ENCODE results near the gene DCDC1. TPM values are rescaled to one million over a fixed set of nuclear protein-coding genes. Genes with fewer than 3 reads are reported as not detected.

The DCDC1 gene
- total RNA-seq, 1 experiment from 2014 or later: 0.58 TPM

- intact Hi-C loops (cut with micrococcal nuclease; ENCODE audit: unreplicated experiment): loop anchor here (2.0 to 10.0 kb wide), 7 partner anchors 330 to 1570 kb away; partner anchors contain the start of gene MPPED2
- CTCF ChIA-PET: interaction anchor here (0.6 to 1.2 kb wide), 9 partner anchors 46 to 1485 kb away, joined by 3 to 6 read pairs (median 3); no protein-coding TSS in a partner anchor
- no TSS peak for BruUV-seq (replicated peaks)
- TF ChIP-seq, protein P1, sequence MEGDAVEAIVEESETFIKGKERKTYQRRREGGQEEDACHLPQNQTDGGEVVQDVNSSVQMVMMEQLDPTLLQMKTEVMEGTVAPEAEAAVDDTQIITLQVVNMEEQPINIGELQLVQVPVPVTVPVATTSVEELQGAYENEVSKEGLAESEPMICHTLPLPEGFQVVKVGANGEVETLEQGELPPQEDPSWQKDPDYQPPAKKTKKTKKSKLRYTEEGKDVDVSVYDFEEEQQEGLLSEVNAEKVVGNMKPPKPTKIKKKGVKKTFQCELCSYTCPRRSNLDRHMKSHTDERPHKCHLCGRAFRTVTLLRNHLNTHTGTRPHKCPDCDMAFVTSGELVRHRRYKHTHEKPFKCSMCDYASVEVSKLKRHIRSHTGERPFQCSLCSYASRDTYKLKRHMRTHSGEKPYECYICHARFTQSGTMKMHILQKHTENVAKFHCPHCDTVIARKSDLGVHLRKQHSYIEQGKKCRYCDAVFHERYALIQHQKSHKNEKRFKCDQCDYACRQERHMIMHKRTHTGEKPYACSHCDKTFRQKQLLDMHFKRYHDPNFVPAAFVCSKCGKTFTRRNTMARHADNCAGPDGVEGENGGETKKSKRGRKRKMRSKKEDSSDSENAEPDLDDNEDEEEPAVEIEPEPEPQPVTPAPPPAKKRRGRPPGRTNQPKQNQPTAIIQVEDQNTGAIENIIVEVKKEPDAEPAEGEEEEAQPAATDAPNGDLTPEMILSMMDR (conservative IDR thresholded peaks at IDR 0.05; ENCODE audit: low read depth, low read length): no peak
- TF ChIP-seq EZH2 (IDR thresholded peaks at IDR 0.05; ENCODE audit: borderline replicate concordance, low read depth, low read length, poor library complexity, severe bottlenecking): no peak
- no peak for DNase-seq (ENCODE audit: low spot score)
- no peaks in the 10 kb centered on the region for H3K36me3 ChIP-seq (ENCODE audit: insufficient read depth, low read length, poor library complexity, severe bottlenecking)
- H3K4me1 ChIP-seq (ENCODE audit: insufficient read depth, low read length, poor library complexity, severe bottlenecking): no peaks in the 10 kb centered on the region
- H3K27me3 ChIP-seq (replicated peaks; ENCODE audit: insufficient read depth, low read depth, low read length, poor library complexity): peaks cover 28% of the 10 kb centered on the region
- POLR2A ChIA-PET (ENCODE audit: low non-redundant PET): no interaction called here
- H3K27ac ChIP-seq (ENCODE audit: low read depth, low read length, poor library complexity, severe bottlenecking): no peak overlapping the region
- no peaks in the 10 kb centered on the region for H3K9me3 ChIP-seq (ENCODE audit: low read depth, low read length, poor library complexity, severe bottlenecking)
- H3K4me3 ChIP-seq (ENCODE audit: low read depth, low read length, poor library complexity, severe bottlenecking): no peak overlapping the region
Observed at GRCh38 chr11:30917266-30917665, 452.3 kb downstream of the DCDC1 start.

- DNase-seq (ENCODE audit: low spot score): no peak
Observed at GRCh38 chr11:30916764-30917163, 452.8 kb downstream of the DCDC1 start.

DNA sequence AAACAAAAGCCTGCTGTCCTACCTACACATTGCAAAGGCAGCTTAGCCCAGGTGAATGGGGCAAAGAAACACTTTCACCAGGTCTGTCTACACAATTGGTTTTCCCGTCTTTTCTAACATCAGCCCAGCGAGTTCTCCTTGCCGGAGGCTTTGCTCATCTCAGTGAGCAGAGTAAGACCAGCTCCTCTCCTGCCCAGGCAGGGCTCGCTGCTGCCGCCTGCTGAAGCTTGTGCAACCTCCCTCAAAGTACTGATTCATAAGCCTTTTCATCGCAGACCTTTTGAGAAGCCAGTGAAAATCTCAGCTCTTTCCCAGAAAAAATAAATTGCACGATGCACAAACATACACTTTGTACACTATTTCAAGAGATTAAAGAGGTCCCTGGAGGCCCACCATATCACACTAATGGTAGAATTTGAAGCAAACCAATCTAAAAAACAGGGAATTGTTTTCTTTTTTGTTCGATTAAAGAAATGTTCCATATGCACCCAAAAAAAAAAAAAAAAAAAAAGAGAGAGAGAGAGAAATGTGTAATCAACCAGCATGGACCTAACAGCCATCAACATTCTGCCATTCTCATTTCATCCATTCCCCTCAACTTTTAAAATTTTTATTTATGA, 455.3 kb downstream of the DCDC1 start:
- no peaks in the 10 kb centered on the region for H3K4me1 ChIP-seq (ENCODE audit: insufficient read depth, low read length, poor library complexity, severe bottlenecking)
- TF ChIP-seq EZH2 (IDR thresholded peaks at IDR 0.05; ENCODE audit: borderline replicate concordance, low read depth, low read length, poor library complexity, severe bottlenecking): no peak
- TF ChIP-seq, protein P1 (conservative IDR thresholded peaks at IDR 0.05; ENCODE audit: low read depth, low read length): peak; percentile 100
- CTCF ChIA-PET: interaction anchor here (0.5 to 2.0 kb wide), 17 partner anchors 10 to 1482 kb away, joined by 3 to 17 read pairs (median 5); no protein-coding TSS in a partner anchor
- H3K4me3 ChIP-seq (ENCODE audit: low read depth, low read length, poor library complexity, severe bottlenecking): no peak overlapping the region
- H3K27ac ChIP-seq (ENCODE audit: low read depth, low read length, poor library complexity, severe bottlenecking): no peak overlapping the region
- H3K27me3 ChIP-seq (replicated peaks; ENCODE audit: insufficient read depth, low read depth, low read length, poor library complexity): peaks cover 14% of the 10 kb centered on the region
- no peaks in the 10 kb centered on the region for H3K36me3 ChIP-seq (ENCODE audit: insufficient read depth, low read length, poor library complexity, severe bottlenecking)
- peak; percentile 94 for DNase-seq (ENCODE audit: low spot score)
- no TSS peak for BruUV-seq (replicated peaks)
- intact Hi-C loops (cut with micrococcal nuclease; ENCODE audit: unreplicated experiment): loop anchor here (1.0 to 10.0 kb wide), 5 partner anchors 59 to 1389 kb away; no protein-coding TSS in a partner anchor
- POLR2A ChIA-PET (ENCODE audit: low non-redundant PET): no interaction called here
- H3K9me3 ChIP-seq (ENCODE audit: low read depth, low read length, poor library complexity, severe bottlenecking): no peaks in the 10 kb centered on the region

More at GRCh38 chr11:30916764-30917163, 452.8 kb downstream of the DCDC1 start:
- Histone ChIP-seq H3K27ac (ENCODE audit: low read depth, low read length, poor library complexity, severe bottlenecking) (no peak overlapping the region), H3K9me3 (ENCODE audit: low read depth, low read length, poor library complexity, severe bottlenecking) (no peaks in the 10 kb centered on the region), H3K27me3 (replicated peaks; ENCODE audit: insufficient read depth, low read depth, low read length, poor library complexity) (peaks cover 27% of the 10 kb centered on the region), H3K4me1 (ENCODE audit: insufficient read depth, low read length, poor library complexity, severe bottlenecking) (no peaks in the 10 kb centered on the region), H3K36me3 (ENCODE audit: insufficient read depth, low read length, poor library complexity, severe bottlenecking) (no peaks in the 10 kb centered on the region), H3K4me3 (ENCODE audit: low read depth, low read length, poor library complexity, severe bottlenecking) (no peak overlapping the region)
- ChIA-PET POLR2A (ENCODE audit: low non-redundant PET) (no interaction called here), CTCF (interaction anchor here (1.1 kb wide), 1 partner anchor 572 kb away, joined by 3 read pairs; no protein-coding TSS in a partner anchor)
- intact Hi-C loops (cut with micrococcal nuclease; ENCODE audit: unreplicated experiment): loop anchor here (2.0 to 10.0 kb wide), 7 partner anchors 329 to 1569 kb away; partner anchors contain the start of gene MPPED2
- BruUV-seq (replicated peaks): no TSS peak
- no peak for TF ChIP-seq EZH2 (IDR thresholded peaks at IDR 0.05; ENCODE audit: borderline replicate concordance, low read depth, low read length, poor library complexity, severe bottlenecking)
- TF ChIP-seq, protein P1 (conservative IDR thresholded peaks at IDR 0.05; ENCODE audit: low read depth, low read length): no peak

All from A673 (cell line).